K562 (cell line): ENCODE results near the gene RETREG2. TPM values are rescaled to one million over a fixed set of nuclear protein-coding genes. Genes with fewer than 3 reads are reported as not detected.

Experiments
- ATF1 ChIP-seq, 2 experiments: fragments of 450-650 bp in 1 of 2; IDR thresholded peaks; 2 replicates each; pipeline ENCODE4 v1.6.1; 2016; ENCODE audit warnings: missing compliant biosample characterization in 1 of 2, missing genetic modification characterization in 1 of 2
- CBX8 ChIP-seq: fragments of 200-600 bp; sonication (generic); IDR thresholded peaks from 2 replicates; pipeline ENCODE4 v1.6.1; 2012; ENCODE audit warnings: borderline replicate concordance, mixed run types, low read depth, mild to moderate bottlenecking, moderate library complexity, mixed read lengths, low read length, control low read depth, inconsistent platforms; ENCODE audit not compliant: poor library complexity, severe bottlenecking; ENCODE audit errors: extremely low read depth
- CCAR2 ChIP-seq: fragments of 200-400 bp; formaldehyde crosslinking; IDR thresholded peaks from 2 replicates; pipeline ENCODE4 v1.6.1; 2017; ENCODE audit warnings: mild to moderate bottlenecking, low read depth, low read length
- COPS2 ChIP-seq: fragments of 450-650 bp; conservative IDR thresholded peaks from 2 replicates; pipeline ENCODE4 v1.6.1; 2016; ENCODE audit warnings: mild to moderate bottlenecking, moderate library complexity
- GABPB1 ChIP-seq: sonication (generic); formaldehyde crosslinking; IDR thresholded peaks from 2 replicates; pipeline ENCODE4 v1.8.0; 2022; ENCODE audit warnings: mild to moderate bottlenecking, missing genetic modification reagents
- GTF2A2 ChIP-seq: IDR thresholded peaks from 2 replicates; pipeline ENCODE4 v1.6.1; 2016; ENCODE audit warnings: mild to moderate bottlenecking, missing genetic modification characterization, missing compliant biosample characterization
- MAFK ChIP-seq: IDR thresholded peaks from 2 replicates; pipeline ENCODE4 v1.6.1; 2011; ENCODE audit warnings: low read length, improper control_type of control experiment
- MLLT1 ChIP-seq, 2 experiments: fragments of 450-650 bp; IDR thresholded peaks; 2 replicates each; pipeline ENCODE4 v1.6.1; 2016
- NFIX ChIP-seq: fragments of 250-450 bp; sonication (Bioruptor Pico); IDR thresholded peaks from 2 replicates; pipeline ENCODE4 v1.4.0; 2020; ENCODE audit warnings: low read depth, mild to moderate bottlenecking, moderate library complexity
- PML ChIP-seq: IDR thresholded peaks from 2 replicates; pipeline ENCODE4 v1.6.1; 2012; ENCODE audit warnings: low read length, inconsistent platforms
- RBM17 ChIP-seq: fragments of 200-400 bp; formaldehyde crosslinking; IDR thresholded peaks from 2 replicates; pipeline ENCODE4 v1.6.1; 2017; ENCODE audit warnings: low read depth, mild to moderate bottlenecking, low read length, borderline replicate concordance
- RFX1 ChIP-seq: fragments of 450-650 bp; IDR thresholded peaks from 2 replicates; pipeline ENCODE4 v1.6.1; 2016; ENCODE audit warnings: mild to moderate bottlenecking, moderate library complexity
- SMARCE1 ChIP-seq: fragments of 450-650 bp; IDR thresholded peaks from 2 replicates; pipeline ENCODE4 v1.7.1; 2016; ENCODE audit warnings: mild to moderate bottlenecking
- SPI1 ChIP-seq: IDR thresholded peaks from 2 replicates; pipeline ENCODE4 v1.6.1; 2011; ENCODE audit warnings: low read depth, low read length, control low read depth, borderline replicate concordance
- ZBTB2 ChIP-seq: fragments of 450-650 bp; IDR thresholded peaks from 2 replicates; pipeline ENCODE4 v1.6.1; 2016; ENCODE audit warnings: antibody characterized with exemption
- ZNF175 ChIP-seq: fragments of 200-800 bp; sonication (Bioruptor generic); IDR thresholded peaks from 2 replicates; pipeline ENCODE4 v1.6.1; 2016; ENCODE audit warnings: low read depth, mild to moderate bottlenecking, missing genetic modification characterization, missing compliant biosample characterization
- ZNF318 ChIP-seq, 2 experiments: fragments of 450-650 bp; IDR thresholded peaks; 2 replicates each; pipeline ENCODE4 v1.6.1; 2016; ENCODE audit warnings: mild to moderate bottlenecking in 2 of 2, borderline replicate concordance in 1 of 2, low read depth in 1 of 2, moderate library complexity in 1 of 2
- polyA plus RNA-seq, 8 experiments: library from polyadenylated mRNA; depleted of rRNA in 4 of 8; stranded (reverse) in 5 of 8; unstranded in 3 of 8; fragments of >200 nt; fragmentation: Nextera tagmentation in 2 of 8; fragmentation: Illumina TruSeq in 1 of 8; extraction: Ambion mirVana in 2 of 8; extraction: Trizol in 1 of 8; gene quantifications; 2 replicates each; pipeline versions ENCODE4 v1.2.1 to v1.2.3, GENCODE V29; 2011 to 2014; ENCODE audit warnings: inconsistent platforms in 1 of 8, missing spikeins in 1 of 8
- total RNA-seq, 7 experiments: library from RNA; depleted of rRNA in 6 of 7; stranded (reverse); fragments of >200 nt in 6 of 7; fragmentation: Illumina TruSeq in 2 of 7; extraction: Trizol in 2 of 7; gene quantifications; 2 replicates each; pipeline versions ENCODE4 v1.2.1 to v1.2.3, GENCODE V29; 2011 to 2021; ENCODE audit warnings: low replicate concordance in 1 of 7

Gene RETREG2
- total and polyA plus RNA-seq, 9 of the 15 experiments (the other 6 are each of a cell fraction or from before 2014, with no cell fraction given) = 4.9 to 40.1 (median 19.2) TPM

- TF ChIP-seq ZBTB2 (no peak), CCAR2 (no peak), RBM17 (no peak), ATF1 (CRISPR knock-in tag; IDR thresholded peaks at IDR 0.05) (no peak), ATF1 (tag; IDR thresholded peaks at IDR 0.05) (no peak), NFIX (CRISPR knock-in tag) (no peak), ZNF175 (CRISPR knock-in tag) (no peak), RFX1 (no peak), CBX8 (no peak), SMARCE1 (no peak), GTF2A2 (no peak), SPI1 (no peak), MAFK (no peak), MLLT1 (IDR thresholded peaks at IDR 0.05) (0 out of 4 replicates have a peak, but pooled peaks of 1 of the 2 experiments have one; percentile 28), GABPB1 (0 out of 2 replicates have a peak, but pooled peaks have one; percentile 19), PML (no peak), ZNF318 (IDR thresholded peaks at IDR 0.05; ENCODE audit: borderline replicate concordance in 1 of 2, low read depth in 1 of 2) (0 out of 4 replicates have a peak, but pooled peaks of 1 of the 2 experiments have one; percentile 33), COPS2 (no peak)
These were observed 52.0 kb downstream of the RETREG2 start (continued) for GRCh38 chr2:219230059-219230540.
